Measurements from ENCODE around the gene ETNPPL.
"Not testable (repeated sequence)": the region's sequence is repeated elsewhere in the genome, so short reads cannot be mapped to it uniquely, and the experiment has no call there.

Gene ETNPPL

GRCh38 chr4:108754327-108754726 lies 8.5 kb downstream of the ETNPPL start:
- no peak for DNase-seq (ENCODE audit: low read depth)

GRCh38 chr4:108751321-108751720 lies 11.5 kb downstream of the ETNPPL start:
- no peak for DNase-seq (ENCODE audit: low read depth)

DNA sequence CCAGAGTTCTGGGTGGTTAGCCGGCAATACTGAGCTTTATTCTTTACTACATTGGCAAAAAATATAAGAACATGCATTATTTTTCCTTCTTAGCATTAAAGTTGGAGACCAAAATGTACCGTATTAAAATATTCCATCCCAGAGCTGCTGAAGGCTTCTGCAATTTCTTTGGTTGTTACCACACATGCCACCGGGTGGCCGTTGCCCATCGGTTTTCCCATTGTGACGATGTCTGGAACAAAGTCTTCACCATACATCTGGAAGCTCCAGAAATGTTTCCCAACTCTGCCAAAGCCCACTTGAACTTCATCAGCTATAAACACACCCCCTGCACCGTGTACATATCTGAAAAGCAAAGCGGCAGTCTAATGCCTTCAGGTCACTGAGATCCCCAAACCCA lies 13.7 kb downstream of the ETNPPL start:
- DNase-seq (ENCODE audit: low read depth): no peak

DNA sequence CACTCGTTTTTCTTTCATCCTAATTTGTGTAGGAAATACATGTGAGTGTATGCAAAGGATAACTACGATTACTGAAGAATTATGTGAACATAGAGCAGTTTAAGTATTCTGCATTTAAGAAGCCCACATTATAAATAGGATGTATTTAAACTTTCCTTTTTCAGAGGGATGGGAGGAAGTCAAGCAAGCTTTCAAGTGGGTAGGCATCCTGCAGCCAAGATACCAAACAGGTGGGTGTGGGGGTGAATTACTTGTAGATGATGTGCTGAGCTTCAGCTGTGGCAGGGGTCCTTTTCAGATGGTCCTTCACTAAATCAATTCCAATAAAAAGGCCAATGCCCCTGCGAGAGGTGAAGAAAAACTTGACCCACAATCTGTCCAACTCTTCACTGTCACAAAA lies 16.3 kb downstream of the ETNPPL start:
- DNase-seq (ENCODE audit: low read depth): no peak

DNA sequence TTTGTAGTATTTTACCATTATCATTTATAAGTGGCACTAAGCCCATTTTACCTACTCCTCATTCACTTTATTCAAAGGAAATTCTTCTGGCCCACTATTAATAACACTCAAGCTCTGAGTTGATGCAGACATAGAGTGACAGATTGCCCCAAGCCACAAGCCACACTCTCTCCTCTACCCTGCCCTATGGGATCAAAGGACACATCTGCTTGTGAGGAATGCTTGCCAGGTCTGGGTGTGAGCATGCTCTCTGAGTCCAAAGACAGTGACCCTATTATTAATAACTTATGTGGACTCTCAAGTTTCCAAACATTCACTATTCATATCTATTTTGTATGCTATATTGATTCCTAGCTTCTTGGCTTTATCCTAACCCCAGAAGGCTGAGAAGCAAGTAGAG lies 18.5 kb downstream of the ETNPPL start:
- DNase-seq (ENCODE audit: low read depth): no peak

DNA sequence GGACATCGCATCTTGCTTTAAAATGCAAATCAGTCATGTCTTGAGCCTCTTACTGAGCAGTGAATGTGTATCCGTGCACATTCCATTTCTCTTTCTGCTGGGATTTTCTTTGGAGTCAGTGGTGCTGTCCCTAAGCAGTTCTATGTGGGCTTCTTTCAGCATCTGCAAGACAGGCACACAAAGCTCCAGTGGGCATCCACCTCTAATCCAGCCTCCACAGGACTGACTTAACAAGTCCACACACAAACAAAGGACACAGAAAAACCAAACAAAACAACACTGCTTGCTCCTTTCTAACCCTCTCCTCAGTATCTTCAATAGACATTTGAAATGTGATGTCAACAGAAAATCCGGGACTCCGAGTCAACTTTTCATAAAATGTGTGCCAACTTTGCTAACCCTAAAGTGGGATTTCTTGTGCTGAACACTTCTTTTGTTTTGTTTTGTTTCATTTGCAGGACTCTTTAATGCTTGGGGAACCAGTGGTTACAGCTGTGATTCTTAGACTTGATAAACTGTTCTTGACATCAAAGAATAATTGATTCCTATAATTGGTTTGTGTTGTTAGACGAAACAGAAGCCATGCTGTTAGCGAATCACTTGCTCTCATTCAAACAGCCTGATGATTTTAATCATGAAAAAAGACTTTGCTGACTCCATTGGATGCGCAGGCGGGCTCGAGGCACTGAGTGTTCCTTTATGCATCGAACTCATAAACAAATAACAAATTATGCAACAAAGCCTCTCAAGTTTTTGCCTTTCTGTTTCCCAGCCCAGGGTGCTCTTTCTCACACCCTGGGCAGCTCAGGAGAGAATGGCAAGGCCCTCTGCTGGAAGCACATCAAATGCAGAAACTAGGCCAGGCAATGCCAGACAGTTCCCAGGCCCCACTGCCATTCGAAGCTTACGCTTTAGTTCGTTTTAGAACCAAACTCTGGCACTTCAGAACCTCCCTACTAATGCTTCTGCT lies 20.1 kb downstream of the ETNPPL start:
- no peak for DNase-seq (ENCODE audit: low read depth)

DNA sequence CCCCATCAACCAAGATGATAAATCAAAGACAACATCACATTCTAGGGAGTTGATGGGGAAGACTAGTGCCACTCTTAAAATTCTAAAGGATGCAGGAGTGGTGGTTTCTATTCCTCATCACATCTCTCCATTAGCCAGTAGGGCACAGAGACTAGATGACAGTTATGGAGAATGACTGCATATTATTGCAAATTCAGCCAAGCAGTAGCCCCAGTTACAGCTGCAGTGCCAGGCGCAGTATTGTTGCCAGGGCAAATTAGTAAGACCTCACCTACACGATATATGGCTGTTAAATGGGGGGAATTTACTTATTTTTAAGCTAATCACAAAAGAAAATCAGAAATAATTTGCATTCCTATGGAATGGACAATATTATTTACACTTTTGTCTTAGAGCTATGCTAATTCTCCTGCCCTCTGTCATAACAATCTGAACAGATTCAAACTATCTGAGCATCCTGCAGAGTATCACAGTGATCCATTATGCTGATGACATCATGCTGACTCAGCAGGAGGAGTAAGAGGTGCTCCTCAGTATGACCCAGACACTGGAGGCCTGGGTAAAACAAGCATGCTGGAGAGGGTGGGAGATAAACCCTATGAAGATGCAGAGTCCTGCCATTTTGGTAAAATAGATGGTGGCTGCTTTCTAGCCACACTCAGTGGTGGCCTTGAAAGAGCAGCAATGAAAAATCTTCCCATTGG lies 24.7 kb downstream of the ETNPPL start:
- no peak for DNase-seq (ENCODE audit: low read depth)

GRCh38 chr4:108731006-108731405 lies 31.8 kb downstream of the ETNPPL start:
- DNase-seq (ENCODE audit: low read depth): no peak

- no peak for DNase-seq (ENCODE audit: low read depth)
Measured at GRCh38 chr4:108730579-108730978, 32.3 kb downstream of the ETNPPL start.

DNA sequence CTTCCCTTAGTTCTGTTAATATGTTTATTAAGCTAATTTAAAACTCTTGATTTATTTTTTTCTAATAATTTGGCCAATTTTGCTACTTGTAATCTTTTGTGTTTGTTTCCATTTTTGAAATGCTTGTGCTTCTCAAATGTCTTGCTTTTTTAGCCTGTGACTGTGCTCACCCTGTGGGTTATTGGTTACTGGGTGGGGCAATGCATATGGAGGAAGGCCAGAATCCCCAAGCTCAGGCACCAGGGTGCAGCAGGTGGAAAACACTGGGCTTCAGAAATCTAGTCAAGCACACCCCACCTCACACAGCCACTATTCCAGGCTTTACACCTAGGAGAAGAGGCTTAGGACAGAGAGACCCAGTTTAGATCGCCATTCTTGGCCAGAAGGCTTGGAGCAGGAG lies 33.1 kb downstream of the ETNPPL start:
- DNase-seq (ENCODE audit: low read depth): no peak

DNA sequence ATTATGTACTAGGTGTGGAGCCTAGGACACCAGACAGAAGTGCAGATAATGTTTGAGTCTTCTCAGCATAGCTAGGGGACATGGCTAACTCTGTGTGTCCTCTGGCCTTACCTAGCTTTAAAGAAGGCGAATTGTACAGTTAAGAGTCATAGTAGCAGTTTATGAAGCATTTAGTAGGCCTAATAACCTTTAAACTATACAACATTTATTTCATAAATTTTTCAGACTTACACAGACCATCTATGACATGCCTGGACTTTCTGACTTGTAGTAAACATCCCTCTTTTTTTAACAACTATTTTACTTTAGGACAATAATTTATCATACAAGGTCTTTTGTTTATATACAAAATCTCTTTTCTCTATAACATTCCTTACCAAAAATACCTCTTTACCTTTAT lies 37.4 kb downstream of the ETNPPL start:
- DNase-seq (ENCODE audit: low read depth): no peak

GRCh38 chr4:108717386-108717785 lies 45.5 kb downstream of the ETNPPL start:
- no peak for DNase-seq (ENCODE audit: low read depth)

- DNase-seq (ENCODE audit: low read depth): no peak
Measured at GRCh38 chr4:108716340-108716739, 46.5 kb downstream of the ETNPPL start.

DNA sequence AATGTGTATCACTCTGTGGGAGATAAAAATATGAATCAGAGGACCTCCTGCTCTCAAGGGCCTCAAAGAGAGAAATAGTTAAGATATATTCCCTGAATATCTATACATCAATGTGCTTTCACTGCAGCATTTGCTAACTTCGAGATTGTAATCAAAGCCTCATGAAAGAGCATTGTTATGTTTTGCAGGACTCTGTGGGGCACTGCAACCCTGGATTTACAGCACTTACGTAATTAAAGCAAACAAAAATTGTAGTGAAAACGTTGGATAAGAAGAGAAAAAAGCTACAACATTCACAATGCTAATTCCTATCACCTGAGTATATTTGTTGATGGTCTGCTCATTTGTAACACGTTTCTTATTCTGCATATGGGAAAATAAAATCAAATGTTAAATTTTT lies 48.0 kb downstream of the ETNPPL start:
- no peak for DNase-seq (ENCODE audit: low read depth)

DNA sequence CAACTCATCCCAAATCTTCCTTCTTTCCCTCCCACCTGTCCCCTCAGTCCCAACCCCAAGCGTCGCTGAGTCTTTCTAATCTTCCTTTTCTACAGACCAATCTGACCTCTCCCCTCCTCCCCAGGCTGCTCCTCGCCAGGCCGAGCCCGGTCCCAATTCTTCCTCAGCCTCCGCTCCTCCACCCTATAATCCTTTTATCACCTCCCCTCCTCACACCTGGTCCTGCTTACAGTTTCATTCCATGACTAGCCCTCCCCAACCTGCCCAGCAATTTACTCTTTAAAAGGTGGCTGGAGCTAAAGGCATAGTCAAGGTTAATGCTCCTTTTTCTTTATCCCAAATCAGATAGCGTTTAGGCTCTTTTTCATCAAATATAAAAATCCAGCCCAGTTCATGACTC lies 52.3 kb downstream of the ETNPPL start:
- DNase-seq (ENCODE audit: low read depth): not testable (repeated sequence)

DNA sequence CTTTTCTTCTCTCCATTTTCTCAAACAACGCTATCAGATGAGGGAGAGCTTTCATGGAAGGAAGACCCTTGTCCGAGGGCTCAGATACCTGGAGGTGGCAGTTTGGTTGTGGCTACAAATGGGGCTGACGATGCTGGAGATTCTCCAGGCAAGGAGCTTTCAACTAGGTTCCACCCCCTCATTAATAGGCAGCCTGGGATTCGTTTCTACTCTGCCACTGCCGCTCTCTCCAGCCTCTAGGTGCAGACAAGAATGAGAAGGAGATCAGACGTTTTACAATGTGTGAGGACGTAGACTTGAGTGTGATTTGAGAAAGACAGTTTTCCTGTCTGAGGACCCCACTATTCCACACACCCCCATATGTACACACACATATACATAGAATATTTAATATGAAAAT lies 53.1 kb downstream of the ETNPPL start:
- no peak for DNase-seq (ENCODE audit: low read depth)

DNA sequence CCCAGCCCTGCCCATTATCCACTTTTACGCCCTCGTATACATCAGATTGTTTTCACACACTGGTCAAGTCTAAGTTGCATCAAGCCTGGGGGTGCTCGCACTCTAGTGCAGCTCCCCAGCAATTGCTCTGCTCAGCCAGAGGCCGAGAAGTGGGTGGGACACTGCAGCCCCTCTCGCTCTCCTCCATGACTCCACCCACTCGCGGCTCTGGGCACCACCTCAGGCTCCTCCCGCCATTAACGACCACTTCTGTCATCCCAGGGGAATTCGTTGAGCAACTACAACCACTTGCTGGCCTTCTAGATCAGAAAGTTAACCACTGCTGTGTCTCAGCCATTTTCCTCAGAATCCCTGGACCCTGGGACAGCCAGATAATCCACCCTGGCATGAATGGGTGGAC lies 53.6 kb downstream of the ETNPPL start:
- DNase-seq (ENCODE audit: low read depth): no peak

DNA sequence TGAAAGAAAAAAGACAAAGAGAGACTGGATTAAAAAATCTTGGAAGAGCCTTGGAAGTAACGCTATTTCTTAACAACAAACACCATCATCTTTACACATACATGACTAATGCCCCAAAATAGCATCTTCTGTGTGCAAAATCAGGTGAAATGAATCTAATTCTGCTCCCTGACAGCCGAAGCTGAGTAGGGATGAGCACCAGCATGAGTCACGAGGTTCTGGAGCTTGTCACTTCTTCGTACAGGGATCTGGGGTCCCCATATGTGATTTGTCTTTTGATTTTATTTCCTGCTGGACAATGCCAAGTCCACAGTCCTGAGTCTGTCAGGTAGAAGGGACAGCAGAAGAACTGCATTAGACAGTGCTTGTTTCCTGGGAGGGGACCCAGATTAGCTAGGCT lies 56.6 kb downstream of the ETNPPL start:
- no peak for DNase-seq (ENCODE audit: low read depth)

- no peak for DNase-seq (ENCODE audit: low read depth)
Measured at GRCh38 chr4:108703966-108704365, 58.9 kb downstream of the ETNPPL start.

DNA sequence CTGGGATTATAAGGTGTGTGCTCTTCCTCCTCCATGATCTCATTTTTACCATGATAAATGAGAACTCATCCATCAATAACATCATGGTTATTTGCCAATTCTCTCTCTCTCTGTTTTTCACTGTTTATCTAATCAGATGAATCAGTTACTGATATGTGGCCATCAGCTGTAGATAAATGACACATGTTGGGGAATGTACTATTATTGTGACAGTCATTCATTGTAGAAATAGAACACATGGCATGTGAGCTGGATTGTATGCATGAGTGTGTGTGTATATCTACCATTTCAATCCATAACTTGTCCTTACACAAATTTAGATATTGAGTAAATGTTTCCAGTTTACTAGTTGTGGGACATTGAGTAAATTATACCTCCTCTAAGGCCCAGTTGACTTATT lies 59.5 kb downstream of the ETNPPL start:
- DNase-seq (ENCODE audit: low read depth): no peak

GRCh38 chr4:108702960-108703359 lies 59.9 kb downstream of the ETNPPL start:
- no peak for DNase-seq (ENCODE audit: low read depth)

DNA sequence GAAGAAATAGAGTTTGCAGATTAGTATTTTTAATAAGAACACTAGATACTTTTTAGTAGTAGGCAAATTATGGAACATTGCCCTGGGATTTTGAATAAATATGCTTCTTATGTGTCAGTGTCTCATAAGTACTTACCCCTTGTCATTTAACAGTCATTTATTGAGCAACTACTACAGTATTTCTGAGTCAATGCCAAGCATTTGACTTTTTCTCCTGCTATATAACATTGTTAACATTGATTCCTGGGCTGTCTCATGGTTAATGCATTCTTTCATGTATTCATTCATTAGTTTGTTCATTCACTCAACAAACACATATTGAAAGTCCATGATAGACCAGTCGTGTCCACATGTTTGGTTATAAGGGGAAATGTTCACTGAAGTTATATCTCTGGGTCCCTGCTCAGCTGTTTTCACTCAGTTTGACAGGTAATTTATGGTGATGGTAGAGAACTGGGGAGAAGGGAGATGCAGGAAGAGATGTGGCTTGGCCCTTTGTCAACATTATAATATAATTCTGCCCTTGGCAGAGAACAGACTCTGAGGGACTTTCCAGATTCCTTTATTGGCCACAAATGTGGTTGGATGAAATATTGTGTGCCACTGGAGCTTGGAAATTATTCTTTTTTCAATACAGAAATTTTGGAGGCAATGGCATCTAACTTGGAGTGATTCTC lies 62.6 kb downstream of the ETNPPL start:
- DNase-seq (ENCODE audit: low read depth): no peak

DNA sequence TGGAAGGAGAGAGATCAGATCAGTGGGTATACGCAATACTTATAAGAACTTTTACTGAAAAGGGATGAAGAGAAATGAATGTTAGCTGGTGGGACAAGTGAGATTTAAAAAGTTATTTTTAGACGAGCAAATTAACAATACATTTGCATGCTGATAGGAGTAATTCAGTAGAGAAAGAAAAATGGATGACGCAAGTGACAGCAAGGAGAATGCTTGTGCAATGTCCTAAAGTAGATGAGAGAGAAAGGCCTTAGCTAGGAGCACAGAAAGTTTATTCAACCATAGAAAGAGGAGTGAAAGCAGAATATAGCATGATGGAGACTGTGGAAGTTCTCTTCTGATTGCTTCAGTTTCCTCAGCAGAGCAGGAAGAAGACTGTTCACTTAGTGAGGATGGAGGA lies 66.7 kb downstream of the ETNPPL start:
- no peak for DNase-seq (ENCODE audit: low read depth)

Measured in activated T-cell treated with anti-CD3 and anti-CD28 coated beads for 24 hours (primary cell).